Epithelial cell of esophagus (primary cell): Measurements from ENCODE around the gene TBC1D20.
"Not testable (repeated sequence)": the region's sequence is repeated elsewhere in the genome, so short reads cannot be mapped to it uniquely, and the experiment has no call there.

Source experiments
- DNase-seq: peaks from one replicate; pipeline ENCODE4 v3.0.0; 2010; ENCODE audit warnings: low read depth
- H3K4me3 ChIP-seq: 2 replicates; pipeline ENCODE4 v1.5.1; 2011; ENCODE audit warnings: mild to moderate bottlenecking, low read length, control low read depth
- TF ChIP-seq, protein P1 (sequence below): IDR thresholded peaks from 2 replicates; pipeline ENCODE4 v1.5.1; 2011; ENCODE audit warnings: low read depth, mild to moderate bottlenecking, low read length, control low read depth, inconsistent platforms; ENCODE audit not compliant: insufficient read depth; ENCODE audit errors: missing control alignments

The TBC1D20 gene

DNA sequence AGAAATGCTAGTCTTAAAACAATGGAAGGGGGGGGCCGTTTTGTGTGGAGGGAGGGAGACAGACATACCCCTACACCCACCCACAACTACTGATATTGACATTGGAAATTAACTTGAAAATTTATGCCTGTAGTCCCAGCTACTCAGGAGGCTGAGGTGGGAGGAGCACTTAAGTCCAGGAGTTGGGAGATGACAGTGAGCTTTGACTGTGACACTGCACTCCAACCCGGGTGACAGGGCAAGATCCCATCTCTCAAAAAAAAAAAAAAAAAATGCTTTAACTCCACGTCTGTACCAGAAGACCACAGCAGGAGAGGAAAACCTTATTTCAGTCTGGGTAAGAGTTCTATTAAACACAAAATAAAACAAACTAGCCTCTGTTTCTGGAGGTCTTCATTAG is 2.2 kb downstream of the TBC1D20 start:
- no peak overlapping the region for H3K4me3 ChIP-seq
- TF ChIP-seq, protein P1, sequence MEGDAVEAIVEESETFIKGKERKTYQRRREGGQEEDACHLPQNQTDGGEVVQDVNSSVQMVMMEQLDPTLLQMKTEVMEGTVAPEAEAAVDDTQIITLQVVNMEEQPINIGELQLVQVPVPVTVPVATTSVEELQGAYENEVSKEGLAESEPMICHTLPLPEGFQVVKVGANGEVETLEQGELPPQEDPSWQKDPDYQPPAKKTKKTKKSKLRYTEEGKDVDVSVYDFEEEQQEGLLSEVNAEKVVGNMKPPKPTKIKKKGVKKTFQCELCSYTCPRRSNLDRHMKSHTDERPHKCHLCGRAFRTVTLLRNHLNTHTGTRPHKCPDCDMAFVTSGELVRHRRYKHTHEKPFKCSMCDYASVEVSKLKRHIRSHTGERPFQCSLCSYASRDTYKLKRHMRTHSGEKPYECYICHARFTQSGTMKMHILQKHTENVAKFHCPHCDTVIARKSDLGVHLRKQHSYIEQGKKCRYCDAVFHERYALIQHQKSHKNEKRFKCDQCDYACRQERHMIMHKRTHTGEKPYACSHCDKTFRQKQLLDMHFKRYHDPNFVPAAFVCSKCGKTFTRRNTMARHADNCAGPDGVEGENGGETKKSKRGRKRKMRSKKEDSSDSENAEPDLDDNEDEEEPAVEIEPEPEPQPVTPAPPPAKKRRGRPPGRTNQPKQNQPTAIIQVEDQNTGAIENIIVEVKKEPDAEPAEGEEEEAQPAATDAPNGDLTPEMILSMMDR, result no peak
- DNase-seq, result no peak

DNA sequence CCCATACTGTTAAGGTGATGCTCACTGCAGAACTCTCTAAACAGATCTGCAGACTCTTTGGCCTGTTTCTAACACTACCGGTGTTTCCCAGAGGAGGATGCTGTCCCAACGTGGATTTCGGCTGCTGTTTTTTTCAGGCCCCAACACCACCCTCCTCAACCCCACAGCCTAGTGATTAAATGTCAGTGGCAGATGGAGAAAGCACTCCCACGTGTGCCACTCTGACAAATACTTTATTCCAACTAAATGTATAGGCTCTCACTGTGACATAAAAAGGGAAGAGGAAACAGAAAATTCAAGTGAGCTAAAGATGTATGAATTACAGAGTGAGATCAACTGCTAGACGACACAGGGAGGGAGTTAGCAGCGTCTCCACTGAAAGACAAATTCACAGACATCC is 3.6 kb downstream of the TBC1D20 start:
- no peak for DNase-seq
- TF ChIP-seq, protein P1, result no peak
- no peak overlapping the region for H3K4me3 ChIP-seq

DNA sequence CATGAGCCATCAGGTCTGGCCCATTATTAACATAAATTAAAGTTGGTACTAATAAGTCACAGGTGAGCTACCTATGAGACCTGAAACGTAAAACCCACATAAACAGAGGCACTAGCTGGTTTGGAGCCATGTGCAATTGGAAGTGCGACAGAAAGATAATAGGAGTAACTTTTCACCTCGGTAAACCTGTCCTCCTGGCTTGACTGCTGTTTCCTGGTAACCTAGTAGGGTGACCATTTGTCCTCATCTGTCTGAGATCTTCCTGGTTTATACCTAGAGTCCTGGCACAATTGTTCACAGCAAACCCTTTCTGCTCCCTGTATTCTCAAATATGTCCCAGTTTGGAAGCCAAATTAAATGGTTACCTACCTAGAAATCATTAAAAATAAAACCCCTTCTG is 7.4 kb downstream of the TBC1D20 start:
- TF ChIP-seq, protein P1, result no peak

DNA sequence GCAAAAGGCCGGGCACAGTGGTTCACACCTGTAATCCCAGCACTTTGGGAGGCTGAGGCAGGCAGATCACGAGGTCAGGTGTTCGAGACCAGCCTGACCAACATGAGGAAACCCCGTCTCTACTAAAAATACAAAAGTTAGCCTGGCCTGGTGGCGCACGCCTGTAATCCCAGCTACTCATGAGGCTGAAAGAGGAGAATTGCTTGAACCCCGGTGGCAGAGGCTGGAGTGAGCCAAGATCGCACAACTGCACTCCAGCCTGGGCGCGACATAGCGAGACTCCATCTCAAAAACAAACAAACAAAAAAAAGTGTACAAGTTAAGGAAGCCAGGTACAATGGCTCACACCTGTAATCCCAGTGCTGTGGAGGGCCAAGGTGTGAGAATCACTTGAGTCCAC is 10.3 kb downstream of the TBC1D20 start:
- not testable (repeated sequence) for DNase-seq, H3K4me3 ChIP-seq

More for the DNA sequence above, 7.4 kb downstream of the TBC1D20 start:
- H3K4me3 ChIP-seq, result no peak overlapping the region
- DNase-seq, result no peak

DNA sequence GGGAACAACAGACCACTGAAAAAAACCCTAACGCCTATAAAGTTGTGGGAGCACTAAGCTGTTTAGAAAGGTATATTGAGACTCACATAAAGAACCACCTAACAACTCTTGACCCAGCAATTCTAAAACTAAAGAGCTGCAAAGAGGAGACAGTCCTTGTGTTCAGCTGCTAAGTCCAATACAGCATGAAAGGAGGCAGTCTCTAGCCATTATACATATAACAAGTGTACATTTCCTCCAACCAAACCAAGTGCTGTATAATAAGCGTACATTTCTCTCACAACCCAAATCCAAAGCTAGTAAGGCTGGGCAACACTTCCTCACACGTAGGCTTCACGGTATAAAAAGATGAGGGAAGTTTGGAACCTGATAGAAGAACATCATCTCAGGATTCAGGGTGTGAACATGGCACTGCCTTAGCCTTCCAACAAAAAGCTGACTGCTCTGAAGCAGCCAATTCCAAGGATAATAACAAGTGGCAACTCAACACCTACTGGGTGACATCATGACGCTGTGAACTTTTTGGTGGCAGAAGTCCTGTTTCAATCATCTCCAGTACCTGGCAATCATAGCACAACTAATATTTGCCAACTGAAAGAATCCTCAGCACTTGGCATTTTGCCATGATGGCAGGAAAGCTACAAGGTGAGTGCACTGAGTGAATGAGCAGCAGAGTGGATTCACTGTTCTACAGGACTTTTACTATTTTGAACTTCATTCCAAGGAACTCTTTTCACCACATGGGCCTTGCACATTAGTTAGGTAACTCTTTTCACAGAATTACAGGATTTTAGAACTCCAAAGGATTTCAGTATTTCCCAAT is 16.6 kb downstream of the TBC1D20 start:
- TF ChIP-seq, protein P1, result no peak
- H3K4me3 ChIP-seq, result no peak overlapping the region

DNA sequence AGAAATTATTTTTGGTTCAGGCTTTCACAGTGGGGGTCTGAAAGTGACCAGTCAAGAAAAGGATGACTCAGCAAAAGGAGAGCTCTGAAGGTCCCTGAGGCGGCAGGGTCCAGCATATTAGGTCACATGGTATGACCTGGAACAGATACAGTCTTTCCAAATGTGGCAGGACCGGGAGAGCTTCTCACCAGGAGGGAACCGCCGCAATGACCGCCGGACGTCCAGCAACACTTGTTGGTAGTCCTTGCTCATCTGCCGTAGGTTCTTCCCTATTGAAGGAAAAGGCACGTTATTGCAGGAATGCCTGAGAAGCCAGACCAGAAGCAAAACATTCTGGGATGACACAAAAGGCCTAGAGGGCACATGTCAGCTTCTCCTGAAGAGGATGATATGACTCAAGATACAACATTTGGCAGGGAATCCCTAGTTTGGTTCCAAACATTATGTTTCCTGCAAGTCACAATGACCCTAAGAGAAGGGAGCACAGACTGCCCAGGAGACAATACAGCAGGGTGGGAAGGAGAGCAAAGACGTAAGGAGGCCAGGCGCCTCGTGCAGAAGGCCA is 17.4 kb downstream of the TBC1D20 start:
- peak; percentile 47 for DNase-seq
- H3K4me3 ChIP-seq, result no peak overlapping the region
- TF ChIP-seq, protein P1, result no peak

More for the DNA sequence above, 16.6 kb downstream of the TBC1D20 start:
- no peak for DNase-seq

DNA sequence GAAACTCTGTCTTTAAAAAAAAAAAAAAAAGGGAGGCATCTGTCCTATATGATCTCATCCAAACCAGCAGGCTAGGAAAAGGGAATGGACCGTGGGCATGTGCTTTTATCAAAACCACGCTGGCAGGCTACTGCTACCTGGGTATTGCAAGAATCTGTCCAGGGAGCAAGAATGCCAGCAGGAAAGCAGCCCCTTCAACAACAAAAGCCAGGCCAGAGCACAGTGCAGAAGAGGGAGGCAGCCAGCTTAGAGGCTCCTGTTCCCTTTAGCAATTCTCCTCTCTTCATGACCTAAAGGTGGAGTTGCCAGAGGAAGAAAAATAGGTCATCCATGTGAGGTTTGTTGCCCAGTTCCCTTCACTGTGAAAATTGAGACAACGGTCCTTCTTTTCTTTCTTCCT is 18.2 kb downstream of the TBC1D20 start:
- TF ChIP-seq, protein P1, result no peak
- no peak for DNase-seq
- no peak overlapping the region for H3K4me3 ChIP-seq
